Measurements from ENCODE around the gene ABCD2. TPM values are rescaled to one million over a fixed set of nuclear protein-coding genes. Genes with fewer than 3 reads are reported as not detected.

Gene ABCD2
- total RNA-seq, 1 experiment from 2014 or later: not detected

DNA sequence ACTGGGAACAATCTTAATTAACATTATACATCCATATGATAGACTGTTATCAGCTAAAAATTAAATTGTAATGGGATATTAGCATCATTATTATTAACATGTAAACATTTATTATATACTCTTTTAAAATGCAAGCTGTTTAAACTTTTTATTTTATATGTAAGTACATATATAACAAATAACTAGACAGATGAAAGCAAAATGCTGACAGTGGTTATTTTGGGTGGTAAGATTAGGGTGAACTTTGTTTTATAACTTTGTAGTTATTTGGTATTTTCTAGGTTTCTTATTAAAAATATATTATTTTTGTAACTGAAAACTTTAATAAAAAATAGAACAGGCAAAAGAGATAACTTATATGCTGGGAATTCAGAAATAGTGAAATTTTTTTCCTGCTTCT, 114.0 kb downstream of the ABCD2 start:
- Histone ChIP-seq H4K5ac (ENCODE audit: insufficient read length, low read depth, low read length) (no peak overlapping the region), H4K20me1 (ENCODE audit: control insufficient read depth, insufficient read depth, insufficient read length) (no peaks in the 10 kb centered on the region), H3K79me1 (ENCODE audit: insufficient read depth, low read depth, low read length, poor library complexity, severe bottlenecking) (no peaks in the 10 kb centered on the region), H3K4me1 (ENCODE audit: insufficient read depth, low read length) (peaks cover 6% of the 10 kb centered on the region), H3K23me2 (ENCODE audit: insufficient read length, low read depth, low read length, poor library complexity, severe bottlenecking) (no peaks in the 10 kb centered on the region), H2BK15ac (ENCODE audit: low read depth, low read length) (no peak overlapping the region), H3T11ph (ENCODE audit: low read length) (no peak overlapping the region), H2BK5ac (ENCODE audit: insufficient read length, low read length) (no peak overlapping the region), H2AFZ (ENCODE audit: low read length) (no peak overlapping the region), H3K9me3 (ENCODE audit: control insufficient read depth, low read depth, low read length) (no peaks in the 10 kb centered on the region), H3K4ac (ENCODE audit: low read depth, low read length) (no peak overlapping the region), H3K14ac (ENCODE audit: insufficient read depth, low read length) (no peak overlapping the region), H3K56ac (ENCODE audit: insufficient read length, low read depth, low read length) (no peak overlapping the region), H3K27me3 (ENCODE audit: insufficient read depth, low read length) (no peaks in the 10 kb centered on the region), H3K27ac (ENCODE audit: insufficient read length, low read depth, low read length) (no peak overlapping the region), H2BK120ac (ENCODE audit: low read depth, low read length, poor library complexity, severe bottlenecking) (no peak overlapping the region), H3K9ac (ENCODE audit: extremely low read depth, insufficient read length, low read length) (no peak overlapping the region), H3K18ac (ENCODE audit: insufficient read length, low read depth, low read length) (no peak overlapping the region), H4K8ac (replicated peaks; ENCODE audit: insufficient read length, low read depth, low read length) (no peak overlapping the region), H2AK5ac (ENCODE audit: insufficient read length, low read length) (no peak overlapping the region), H2BK12ac (ENCODE audit: insufficient read length, low read depth, low read length) (no peak overlapping the region), H4K91ac (ENCODE audit: insufficient read length, low read depth, low read length) (no peak overlapping the region), H2BK20ac (ENCODE audit: low read depth, low read length, poor library complexity, severe bottlenecking) (no peak overlapping the region), H3K23ac (ENCODE audit: insufficient read length, low read depth, low read length) (no peak overlapping the region), H3K4me2 (ENCODE audit: insufficient read depth, insufficient read length, low read length) (no peak overlapping the region), H3K79me2 (ENCODE audit: insufficient read depth, low read length) (no peaks in the 10 kb centered on the region)
- no peaks in the 10 kb centered on the region for H3K27me3 Mint-ChIP-seq (ENCODE audit: low read depth)
- no peak for DNase-seq
- TF ChIP-seq, protein P1, sequence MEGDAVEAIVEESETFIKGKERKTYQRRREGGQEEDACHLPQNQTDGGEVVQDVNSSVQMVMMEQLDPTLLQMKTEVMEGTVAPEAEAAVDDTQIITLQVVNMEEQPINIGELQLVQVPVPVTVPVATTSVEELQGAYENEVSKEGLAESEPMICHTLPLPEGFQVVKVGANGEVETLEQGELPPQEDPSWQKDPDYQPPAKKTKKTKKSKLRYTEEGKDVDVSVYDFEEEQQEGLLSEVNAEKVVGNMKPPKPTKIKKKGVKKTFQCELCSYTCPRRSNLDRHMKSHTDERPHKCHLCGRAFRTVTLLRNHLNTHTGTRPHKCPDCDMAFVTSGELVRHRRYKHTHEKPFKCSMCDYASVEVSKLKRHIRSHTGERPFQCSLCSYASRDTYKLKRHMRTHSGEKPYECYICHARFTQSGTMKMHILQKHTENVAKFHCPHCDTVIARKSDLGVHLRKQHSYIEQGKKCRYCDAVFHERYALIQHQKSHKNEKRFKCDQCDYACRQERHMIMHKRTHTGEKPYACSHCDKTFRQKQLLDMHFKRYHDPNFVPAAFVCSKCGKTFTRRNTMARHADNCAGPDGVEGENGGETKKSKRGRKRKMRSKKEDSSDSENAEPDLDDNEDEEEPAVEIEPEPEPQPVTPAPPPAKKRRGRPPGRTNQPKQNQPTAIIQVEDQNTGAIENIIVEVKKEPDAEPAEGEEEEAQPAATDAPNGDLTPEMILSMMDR (conservative IDR thresholded peaks at IDR 0.05): no peak
- peaks cover 12 to 16% of the 10 kb centered on the region in 2 experiments for H3K4me1 Mint-ChIP-seq
- no peak overlapping the region for H3K27ac Mint-ChIP-seq
- H3K36me3 Mint-ChIP-seq (ENCODE audit: insufficient read depth in 1 of 3, low read depth in 3 of 3): peaks cover 0 to 5% (median under 1%) of the 10 kb centered on the region in 3 experiments; a peak in 2 of 7 replicates
- no peak overlapping the region for H3K4me3 Mint-ChIP-seq
- peaks cover 2 to 6% of the 10 kb centered on the region in 2 experiments; a peak in 4 of 5 replicates for H3K9me3 Mint-ChIP-seq

All from H9 (cell line).